AG09319 (cell line): ENCODE measurements around the gene DTX3L.

Experiments
- DNase-seq: peaks from one replicate; pipeline ENCODE4 v3.0.0-alpha.2; 2010; ENCODE audit warnings: low read depth; ENCODE audit errors: extremely low read depth
- CTCF ChIP-seq: IDR thresholded peaks from 2 replicates; pipeline ENCODE4 v1.5.1; 2011; ENCODE audit warnings: low read depth, mild to moderate bottlenecking, inconsistent platforms, low read length, moderate library complexity

The DTX3L gene

GRCh38 chr3:122530164-122530563 lies 34.0 kb upstream of the DTX3L start:
- TF ChIP-seq CTCF, result no peak
- no peak for DNase-seq

- no peak for TF ChIP-seq CTCF
- no peak for DNase-seq
These were observed 30.7 kb upstream of the DTX3L start for GRCh38 chr3:122533480-122533879.

- no peak for TF ChIP-seq CTCF
- DNase-seq, result no peak
These were observed 30.2 kb upstream of the DTX3L start for GRCh38 chr3:122533931-122534334.

- no peak for TF ChIP-seq CTCF
- DNase-seq, result no peak
These were observed 28.0 kb upstream of the DTX3L start for GRCh38 chr3:122535964-122536631.

GRCh38 chr3:122536632-122537001 lies 27.5 kb upstream of the DTX3L start:
- no peak for DNase-seq
- TF ChIP-seq CTCF, result no peak

- DNase-seq, result no peak
- TF ChIP-seq CTCF, result no peak
These were observed 25.1 kb upstream of the DTX3L start for GRCh38 chr3:122538956-122539490.

- DNase-seq, result no peak
- TF ChIP-seq CTCF, result no peak
These were observed 18.0 kb upstream of the DTX3L start for GRCh38 chr3:122546151-122546550.
